Right lobe of liver (tissue), 4 donors: Measurements from ENCODE around the gene CELF2.

Source experiments
- POLR2A ChIP-seq: fragments of 450-650 bp; IDR thresholded peaks from one replicate; pipeline ENCODE4 v1.6.1; 2017; ENCODE audit warnings: antibody characterized with exemption, mild to moderate bottlenecking
- TF ChIP-seq, protein P1 (sequence below), 4 donors: fragments of 200-600 bp in 3 of 4; fragments of 450-650 bp in 1 of 4; IDR thresholded peaks; one replicate each; pipeline versions ENCODE4 v1.5.1 to v1.8.0; 2016 to 2022; ENCODE audit warnings: antibody characterized with exemption in 4 of 4, mild to moderate bottlenecking in 2 of 4
- donor health status: DM: no; HTN: no; CAD: no.
- donor health status: DM: no; HTN: no; CAD: no.
- donor health status: DM: no; HTN: yes; CAD: no.

DNA sequence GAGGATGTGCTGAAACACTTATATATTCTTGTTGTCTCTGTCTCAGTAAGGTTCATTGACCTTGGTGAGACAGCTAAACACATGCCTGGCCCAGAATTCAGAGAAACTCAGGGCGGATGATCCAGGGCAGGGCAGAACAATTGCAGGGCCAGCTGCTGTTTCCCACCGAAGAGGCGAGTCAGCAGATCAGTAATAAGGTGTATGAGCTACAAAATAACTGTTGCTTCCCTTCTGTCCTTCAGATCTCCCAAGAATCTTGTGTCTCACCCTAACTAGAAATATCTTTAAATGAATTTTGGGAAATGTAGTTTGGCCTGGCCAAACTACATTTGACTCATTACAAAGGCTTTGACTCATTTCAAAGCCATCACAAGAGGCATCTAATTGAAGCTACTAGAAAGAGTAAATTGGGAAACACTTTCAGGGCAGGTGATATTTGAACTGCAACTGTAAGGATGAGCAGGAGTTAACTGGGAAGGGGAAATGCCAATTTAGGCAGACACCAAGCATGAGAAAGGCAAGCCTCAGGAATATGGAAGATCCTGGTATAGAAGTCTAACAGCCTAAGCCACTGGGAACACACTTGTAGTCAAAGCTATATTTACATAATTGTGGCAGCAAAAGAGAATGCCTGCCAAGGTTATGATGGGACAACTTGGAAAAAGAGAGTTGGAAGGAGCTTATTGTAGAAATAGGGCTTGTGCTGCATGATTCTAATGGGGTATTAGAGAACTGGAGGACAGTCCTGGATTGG lies 24.5 kb upstream of the CELF2 start:
- TF ChIP-seq POLR2A: no peak
- TF ChIP-seq, protein P1, sequence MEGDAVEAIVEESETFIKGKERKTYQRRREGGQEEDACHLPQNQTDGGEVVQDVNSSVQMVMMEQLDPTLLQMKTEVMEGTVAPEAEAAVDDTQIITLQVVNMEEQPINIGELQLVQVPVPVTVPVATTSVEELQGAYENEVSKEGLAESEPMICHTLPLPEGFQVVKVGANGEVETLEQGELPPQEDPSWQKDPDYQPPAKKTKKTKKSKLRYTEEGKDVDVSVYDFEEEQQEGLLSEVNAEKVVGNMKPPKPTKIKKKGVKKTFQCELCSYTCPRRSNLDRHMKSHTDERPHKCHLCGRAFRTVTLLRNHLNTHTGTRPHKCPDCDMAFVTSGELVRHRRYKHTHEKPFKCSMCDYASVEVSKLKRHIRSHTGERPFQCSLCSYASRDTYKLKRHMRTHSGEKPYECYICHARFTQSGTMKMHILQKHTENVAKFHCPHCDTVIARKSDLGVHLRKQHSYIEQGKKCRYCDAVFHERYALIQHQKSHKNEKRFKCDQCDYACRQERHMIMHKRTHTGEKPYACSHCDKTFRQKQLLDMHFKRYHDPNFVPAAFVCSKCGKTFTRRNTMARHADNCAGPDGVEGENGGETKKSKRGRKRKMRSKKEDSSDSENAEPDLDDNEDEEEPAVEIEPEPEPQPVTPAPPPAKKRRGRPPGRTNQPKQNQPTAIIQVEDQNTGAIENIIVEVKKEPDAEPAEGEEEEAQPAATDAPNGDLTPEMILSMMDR (IDR thresholded peaks at IDR 0.05): no peak
